ENCODE measurements around the gene ZNF865. TPM values are rescaled to one million over a fixed set of nuclear protein-coding genes. Genes with fewer than 3 reads are reported as not detected.
"Not testable (repeated sequence)": the region's sequence is repeated elsewhere in the genome, so short reads cannot be mapped to it uniquely, and the experiment has no call there.

The ZNF865 gene
- total and polyA plus RNA-seq, 2 of the 8 experiments (the other 6 are each of a cell fraction or from before 2014, with no cell fraction given), result 3.5 to 13.6 TPM

- CTCF ChIA-PET (ENCODE audit: partially characterized antibody), result interaction anchor here (0.8 kb wide), 1 partner anchor 56 kb away, joined by 3 read pairs; no protein-coding TSS in a partner anchor
- POLR2A ChIA-PET (ENCODE audit: partially characterized antibody), result interaction anchor here (1.0 to 2.7 kb wide), 3 partner anchors 8 to 17 kb away, joined by 3 to 27 read pairs (median 6); partner anchors contain the start of gene FIZ1
- not testable (repeated sequence) for H2BK5ac ChIP-seq (ENCODE audit: low read depth, low read length); H3K79me2 ChIP-seq (ENCODE audit: control insufficient read depth in 1 of 2, insufficient read depth in 2 of 2, low read length in 2 of 2); H3K9ac ChIP-seq (replicated peaks in 1 of 4; ENCODE audit: extremely low read depth in 1 of 4, low read depth in 3 of 4, low read length in 3 of 4); H3K56ac ChIP-seq (replicated peaks; ENCODE audit: insufficient read length, low read depth, low read length); H3K4ac ChIP-seq (replicated peaks; ENCODE audit: insufficient read length, low read depth, low read length); H2AFZ ChIP-seq (ENCODE audit: low read length); H3K14ac ChIP-seq (ENCODE audit: insufficient read length); H3K4me3 ChIP-seq (ENCODE audit: extremely low read depth in 1 of 4, insufficient read depth in 2 of 4, low read depth in 3 of 4, low read length in 4 of 4); H3K27ac ChIP-seq (ENCODE audit: low read depth, low read length); H2BK12ac ChIP-seq (ENCODE audit: low read depth, low read length); H3K18ac ChIP-seq (ENCODE audit: extremely low read depth, low read length); FAIRE-seq; H2BK20ac ChIP-seq (ENCODE audit: low read length); H3K4me1 ChIP-seq (replicated peaks in 1 of 4; ENCODE audit: control insufficient read depth in 3 of 4, insufficient read depth in 4 of 4, low read length in 3 of 4); H4K20me1 ChIP-seq (replicated peaks in 1 of 2; ENCODE audit: control insufficient read depth in 1 of 2, insufficient read depth in 2 of 2, low read length in 2 of 2); H3K9me3 ChIP-seq (ENCODE audit: insufficient read depth in 2 of 2, low read depth in 1 of 2, low read length in 1 of 2); H4K91ac ChIP-seq (replicated peaks; ENCODE audit: insufficient read length, low read length); H2BK120ac ChIP-seq (replicated peaks; ENCODE audit: low read depth, low read length); H2AK5ac ChIP-seq (ENCODE audit: low read depth, low read length); H3K27me3 ChIP-seq (replicated peaks in 1 of 4; ENCODE audit: control insufficient read depth in 3 of 4, extremely low read depth in 1 of 4, insufficient read depth in 3 of 4, low read length in 3 of 4); H2BK15ac ChIP-seq (ENCODE audit: low read length); H4K8ac ChIP-seq (ENCODE audit: extremely low read depth, insufficient read depth, low read length); H3K79me1 ChIP-seq (ENCODE audit: low read depth, low read length); H4K5ac ChIP-seq (ENCODE audit: insufficient read length, low read depth, low read length); DNase-seq (ENCODE audit: low read depth in 1 of 2, low spot score in 2 of 2); H3K23ac ChIP-seq (ENCODE audit: insufficient read length); H3K4me2 ChIP-seq (ENCODE audit: insufficient read depth in 1 of 2, low read depth in 2 of 2, low read length in 2 of 2)
- H3K36me3 ChIP-seq (ENCODE audit: control insufficient read depth in 2 of 4, insufficient read depth in 4 of 4, low read length in 3 of 4), result peaks cover under 1 to 20% (median 2%) of the 10 kb centered on the region in 4 experiments; a peak in 4 of 8 replicates
- WGBS, 2 experiments (ENCODE audit: extremely low coverage in 1 of 2, insufficient coverage in 1 of 2, insufficient read length in 1 of 2, insufficient replicate concordance in 2 of 2, low coverage in 1 of 2, low lambda C conversion rate in 2 of 2, missing lambda C conversion rate in 1 of 2), result 87% methylated on average over 4 of the region's 4 CpGs; no CpG with 5 or more reads in 1 of the 2 experiments
- H3K23me2 ChIP-seq (ENCODE audit: low read depth, low read length), result peaks cover 17% of the 10 kb centered on the region
Observed at GRCh38 chr19:55582284-55582683, 23.2 kb upstream of the ZNF865 start.

GRCh38 chr19:55583897-55584296, 21.6 kb upstream of the ZNF865 start:
- not testable (repeated sequence) for H4K8ac ChIP-seq (ENCODE audit: extremely low read depth, insufficient read depth, low read length); DNase-seq (ENCODE audit: low read depth in 1 of 2, low spot score in 2 of 2); H3K18ac ChIP-seq (ENCODE audit: extremely low read depth, low read length); H3K79me1 ChIP-seq (ENCODE audit: low read depth, low read length); H2AK5ac ChIP-seq (ENCODE audit: low read depth, low read length); H3K4ac ChIP-seq (replicated peaks; ENCODE audit: insufficient read length, low read depth, low read length); FAIRE-seq; H2AFZ ChIP-seq (ENCODE audit: low read length); H3K4me1 ChIP-seq (replicated peaks in 1 of 4; ENCODE audit: control insufficient read depth in 3 of 4, insufficient read depth in 4 of 4, low read length in 3 of 4); H4K91ac ChIP-seq (replicated peaks; ENCODE audit: insufficient read length, low read length); H3K4me2 ChIP-seq (ENCODE audit: insufficient read depth in 1 of 2, low read depth in 2 of 2, low read length in 2 of 2); H3K23ac ChIP-seq (ENCODE audit: insufficient read length); H3K79me2 ChIP-seq (ENCODE audit: control insufficient read depth in 1 of 2, insufficient read depth in 2 of 2, low read length in 2 of 2); H2BK5ac ChIP-seq (ENCODE audit: low read depth, low read length); H3K36me3 ChIP-seq (ENCODE audit: control insufficient read depth in 2 of 4, insufficient read depth in 4 of 4, low read length in 3 of 4); H2BK15ac ChIP-seq (ENCODE audit: low read length); H2BK20ac ChIP-seq (ENCODE audit: low read length); H3K27me3 ChIP-seq (replicated peaks in 1 of 4; ENCODE audit: control insufficient read depth in 3 of 4, extremely low read depth in 1 of 4, insufficient read depth in 3 of 4, low read length in 3 of 4); H3K4me3 ChIP-seq (ENCODE audit: extremely low read depth in 1 of 4, insufficient read depth in 2 of 4, low read depth in 3 of 4, low read length in 4 of 4); H2BK120ac ChIP-seq (replicated peaks; ENCODE audit: low read depth, low read length); H4K20me1 ChIP-seq (replicated peaks in 1 of 2; ENCODE audit: control insufficient read depth in 1 of 2, insufficient read depth in 2 of 2, low read length in 2 of 2); H3K56ac ChIP-seq (replicated peaks; ENCODE audit: insufficient read length, low read depth, low read length); H4K5ac ChIP-seq (ENCODE audit: insufficient read length, low read depth, low read length); H3K9ac ChIP-seq (replicated peaks in 1 of 4; ENCODE audit: extremely low read depth in 1 of 4, low read depth in 3 of 4, low read length in 3 of 4); H2BK12ac ChIP-seq (ENCODE audit: low read depth, low read length); H3K9me3 ChIP-seq (ENCODE audit: insufficient read depth in 2 of 2, low read depth in 1 of 2, low read length in 1 of 2); H3K14ac ChIP-seq (ENCODE audit: insufficient read length); H3K27ac ChIP-seq (ENCODE audit: low read depth, low read length)
- POLR2A ChIA-PET (ENCODE audit: partially characterized antibody), result interaction anchor here (0.5 to 1.7 kb wide), 6 partner anchors 15 to 194 kb away, joined by 3 to 8 read pairs (median 4); partner anchors contain the start of genes FIZ1 and UBE2S
- H3K23me2 ChIP-seq (ENCODE audit: low read depth, low read length), result peaks cover 17% of the 10 kb centered on the region
- 88% methylated on average over 7 of the region's 8 CpGs; no CpG with 5 or more reads in 1 of the 2 experiments for WGBS, 2 experiments (ENCODE audit: extremely low coverage in 1 of 2, insufficient coverage in 1 of 2, insufficient read length in 1 of 2, insufficient replicate concordance in 2 of 2, low coverage in 1 of 2, low lambda C conversion rate in 2 of 2, missing lambda C conversion rate in 1 of 2)
- CTCF ChIA-PET (ENCODE audit: partially characterized antibody), result interaction anchor here (1.0 to 2.3 kb wide), 2 partner anchors 17 to 48 kb away, joined by 3 to 8 read pairs; no protein-coding TSS in a partner anchor

Measured in H1 (cell line).